Measurements from ENCODE around the gene UTS2B. TPM values are rescaled to one million over a fixed set of nuclear protein-coding genes. Genes with fewer than 3 reads are reported as not detected.

The UTS2B gene
- total RNA-seq, 1 donor from 2014 or later: 16.8 TPM

DNA sequence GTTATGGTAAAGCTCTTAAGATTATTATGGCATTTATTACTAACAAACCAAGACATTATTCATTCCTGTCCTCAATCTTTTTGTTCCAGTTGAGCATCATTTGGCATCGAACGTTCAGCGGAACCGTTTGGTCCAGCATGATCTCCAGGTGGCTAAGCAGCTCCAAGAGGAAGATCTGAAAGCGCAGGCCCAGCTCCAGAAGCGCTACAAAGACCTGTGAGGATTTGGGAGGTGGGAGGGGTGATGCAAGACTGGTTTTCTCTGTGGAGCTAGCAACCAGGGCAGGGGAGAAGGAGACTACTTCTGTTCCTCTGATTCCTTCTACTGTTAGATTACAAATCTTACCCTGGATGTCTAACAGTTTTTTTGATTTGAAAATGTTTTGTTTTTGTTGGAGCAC is 27.6 kb upstream of the UTS2B start:
- TF ChIP-seq, protein P1, sequence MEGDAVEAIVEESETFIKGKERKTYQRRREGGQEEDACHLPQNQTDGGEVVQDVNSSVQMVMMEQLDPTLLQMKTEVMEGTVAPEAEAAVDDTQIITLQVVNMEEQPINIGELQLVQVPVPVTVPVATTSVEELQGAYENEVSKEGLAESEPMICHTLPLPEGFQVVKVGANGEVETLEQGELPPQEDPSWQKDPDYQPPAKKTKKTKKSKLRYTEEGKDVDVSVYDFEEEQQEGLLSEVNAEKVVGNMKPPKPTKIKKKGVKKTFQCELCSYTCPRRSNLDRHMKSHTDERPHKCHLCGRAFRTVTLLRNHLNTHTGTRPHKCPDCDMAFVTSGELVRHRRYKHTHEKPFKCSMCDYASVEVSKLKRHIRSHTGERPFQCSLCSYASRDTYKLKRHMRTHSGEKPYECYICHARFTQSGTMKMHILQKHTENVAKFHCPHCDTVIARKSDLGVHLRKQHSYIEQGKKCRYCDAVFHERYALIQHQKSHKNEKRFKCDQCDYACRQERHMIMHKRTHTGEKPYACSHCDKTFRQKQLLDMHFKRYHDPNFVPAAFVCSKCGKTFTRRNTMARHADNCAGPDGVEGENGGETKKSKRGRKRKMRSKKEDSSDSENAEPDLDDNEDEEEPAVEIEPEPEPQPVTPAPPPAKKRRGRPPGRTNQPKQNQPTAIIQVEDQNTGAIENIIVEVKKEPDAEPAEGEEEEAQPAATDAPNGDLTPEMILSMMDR (IDR thresholded peaks at IDR 0.05): no peak
- Histone ChIP-seq H3K4me1 (peaks cover under 1 to 21% of the 10 kb centered on the region in 2 donors), H3K4me3 (no peak overlapping the region), H3K9me3 (no peaks in the 10 kb centered on the region), H3K27ac (peak overlapping the region in 1 of 2 donors; percentile 13), H3K36me3 (peaks cover 13 to 35% of the 10 kb centered on the region in 2 donors), H3K27me3 (no peaks in the 10 kb centered on the region)
- intact Hi-C loops (cut with DNase I): loop anchor here (1.0 kb wide), 1 partner anchor 29 kb away; the partner anchor contains the start of gene CCDC50
- DNase-seq (ENCODE audit: low spot score in 2 of 2): no peak

DNA sequence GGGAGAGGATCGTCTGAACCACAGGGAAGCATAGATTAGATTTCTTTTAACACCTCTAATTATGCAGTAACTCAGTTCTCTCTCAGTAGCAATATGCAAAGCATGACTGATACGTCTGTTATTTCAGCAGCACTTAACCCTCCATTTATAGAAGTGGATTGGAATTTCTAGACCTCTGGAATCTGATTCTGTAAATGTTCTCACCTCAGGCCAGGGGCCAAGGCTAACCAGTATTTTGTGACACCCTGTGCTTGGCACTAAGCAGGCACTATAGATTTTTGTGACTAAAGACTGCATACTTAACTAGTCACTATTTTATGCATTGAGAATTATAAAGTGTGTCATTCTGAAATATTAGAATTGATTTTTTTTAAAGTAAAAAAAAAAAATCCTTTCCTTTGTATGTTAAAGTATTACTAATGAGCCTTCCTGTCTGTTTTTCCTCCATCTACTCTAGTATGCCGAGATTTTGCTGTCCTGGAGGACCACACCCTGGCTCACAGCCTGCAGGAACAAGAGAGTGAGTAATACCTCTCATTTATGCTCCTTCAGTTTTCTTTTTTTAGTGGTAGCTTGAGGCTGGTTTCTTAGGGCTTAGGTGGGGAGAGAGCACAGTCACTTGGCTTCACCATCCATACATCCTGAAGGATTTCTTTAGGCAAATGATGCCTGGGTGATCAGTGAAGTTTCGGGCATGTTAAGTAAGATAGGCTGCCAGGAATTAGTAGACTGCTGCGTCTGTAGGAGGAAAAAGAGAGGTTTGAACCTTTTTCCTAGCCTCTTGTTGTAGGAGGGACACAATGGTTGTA is 26.5 kb upstream of the UTS2B start:
- Histone ChIP-seq H3K4me1 (peaks cover 3 to 23% of the 10 kb centered on the region in 2 donors), H3K36me3 (peaks cover 6 to 24% of the 10 kb centered on the region in 2 donors), H3K27ac (peak overlapping the region; percentile 41 to 69), H3K4me3 (peak overlapping the region in 1 of 2 donors; percentile 26), H3K27me3 (no peaks in the 10 kb centered on the region), H3K9me3 (no peaks in the 10 kb centered on the region)
- intact Hi-C loops (cut with DNase I): loop anchor here (1.0 kb wide), 1 partner anchor 28 kb away; the partner anchor contains the start of gene CCDC50
- TF ChIP-seq, protein P1 (IDR thresholded peaks at IDR 0.05): no peak
- DNase-seq (ENCODE audit: low spot score in 2 of 2): peak in 1 of 2 donors; percentile 69

DNA sequence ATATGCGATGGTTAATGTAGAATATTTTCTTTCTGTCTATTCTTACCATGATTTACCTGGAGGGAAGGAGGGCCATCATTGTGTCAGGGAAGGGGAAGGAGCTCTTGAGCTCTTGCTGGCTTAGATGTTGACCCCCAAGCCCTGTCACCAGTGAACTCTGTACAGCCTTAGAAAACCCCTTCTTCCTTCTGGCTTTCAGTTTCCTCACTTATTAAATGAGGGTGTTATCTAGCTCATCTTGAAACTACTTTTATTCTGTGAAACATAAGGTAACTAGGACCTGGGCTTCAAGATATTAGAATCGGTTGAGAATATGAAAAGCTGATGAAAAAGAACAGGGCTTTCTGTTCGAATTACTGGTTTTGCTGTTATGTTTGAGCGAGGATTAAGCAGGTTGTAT is 25.1 kb upstream of the UTS2B start:
- intact Hi-C loops (cut with DNase I): no loop called here
- no peak for DNase-seq (ENCODE audit: low spot score in 2 of 2)
- TF ChIP-seq, protein P1 (IDR thresholded peaks at IDR 0.05): no peak
- H3K27ac ChIP-seq: peak overlapping the region in 1 of 2 donors; percentile 69
- H3K9me3 ChIP-seq: no peaks in the 10 kb centered on the region
- peaks cover 7 to 29% of the 10 kb centered on the region in 2 donors for H3K4me1 ChIP-seq
- H3K36me3 ChIP-seq: peaks cover 0 to 10% of the 10 kb centered on the region in 2 donors
- H3K4me3 ChIP-seq: no peak overlapping the region
- H3K27me3 ChIP-seq: no peaks in the 10 kb centered on the region

DNA sequence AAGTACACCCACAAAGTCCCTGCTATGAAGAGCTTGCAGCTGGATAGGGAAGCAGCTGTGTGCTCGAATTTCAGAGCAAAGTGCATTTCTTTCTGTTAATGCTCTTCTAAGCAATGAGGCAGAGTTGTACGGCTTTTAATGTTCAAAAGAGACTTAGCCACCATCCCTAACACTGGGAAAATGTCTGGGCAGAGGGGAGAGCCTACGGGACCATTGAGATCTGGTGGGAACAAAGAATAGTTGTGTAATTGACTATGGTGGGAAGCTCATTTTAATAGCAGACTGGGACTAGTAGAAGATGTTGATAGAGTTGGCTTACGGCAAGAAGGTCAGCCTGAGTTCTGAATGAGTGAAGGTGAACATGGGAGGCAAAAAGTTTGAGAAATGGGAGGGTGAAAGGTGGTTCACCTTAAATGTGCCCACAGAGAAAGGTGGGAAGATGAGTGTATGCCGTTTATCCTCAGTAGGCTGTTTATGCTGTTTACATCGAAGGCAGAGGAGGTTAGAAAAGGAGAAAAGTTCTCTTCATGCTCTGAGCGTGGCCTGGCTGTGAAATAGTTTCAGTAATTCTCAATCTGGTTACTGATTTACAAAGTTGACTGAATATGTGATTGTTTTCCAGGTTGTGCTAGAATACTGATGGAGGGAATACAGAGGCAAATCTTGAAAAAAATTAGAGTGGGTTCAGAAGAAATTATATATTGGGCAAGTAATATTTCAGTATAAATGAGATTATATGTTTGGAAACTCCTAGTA is 22.9 kb upstream of the UTS2B start:
- intact Hi-C loops (cut with DNase I): no loop called here
- Histone ChIP-seq H3K4me3 (no peak overlapping the region), H3K4me1 (peaks cover 7 to 34% of the 10 kb centered on the region in 2 donors), H3K9me3 (no peaks in the 10 kb centered on the region), H3K36me3 (peaks cover 0 to 5% of the 10 kb centered on the region in 2 donors), H3K27me3 (no peaks in the 10 kb centered on the region), H3K27ac (no peak overlapping the region)
- TF ChIP-seq, protein P1 (IDR thresholded peaks at IDR 0.05): no peak
- no peak for DNase-seq (ENCODE audit: low spot score in 2 of 2)

DNA sequence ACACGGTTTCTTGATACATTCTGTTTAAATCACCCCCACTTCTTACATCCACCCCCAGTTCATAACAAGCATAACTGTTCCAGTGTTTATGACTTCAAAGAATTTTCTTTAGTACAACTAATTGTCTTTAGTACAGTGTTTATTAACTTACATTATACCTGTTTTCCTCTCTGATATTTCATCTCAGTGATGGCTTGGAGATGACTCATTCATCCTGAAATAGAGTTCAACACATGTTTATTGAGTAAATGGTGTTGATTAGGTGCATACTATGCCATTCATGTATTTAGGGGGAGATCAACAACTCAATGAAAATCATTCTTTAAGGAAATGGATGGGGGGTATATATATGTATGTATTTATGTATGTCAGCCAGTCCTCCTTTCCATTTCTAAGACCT is 21.7 kb upstream of the UTS2B start:
- H3K4me3 ChIP-seq: no peak overlapping the region
- H3K36me3 ChIP-seq: no peaks in the 10 kb centered on the region
- H3K4me1 ChIP-seq: peaks cover 7 to 25% of the 10 kb centered on the region in 2 donors
- H3K9me3 ChIP-seq: no peaks in the 10 kb centered on the region
- H3K27me3 ChIP-seq: no peaks in the 10 kb centered on the region
- TF ChIP-seq, protein P1 (IDR thresholded peaks at IDR 0.05): no peak
- intact Hi-C loops (cut with DNase I): no loop called here
- H3K27ac ChIP-seq: no peak overlapping the region
- no peak for DNase-seq (ENCODE audit: low spot score in 2 of 2)

All from ascending aorta (tissue), 2 donors.